ENCODE data around the gene HOXD13.
A peak's percentile ranks its signal among the peaks of the same experiment; 100 is the strongest.

HOXD13 gene

DNA sequence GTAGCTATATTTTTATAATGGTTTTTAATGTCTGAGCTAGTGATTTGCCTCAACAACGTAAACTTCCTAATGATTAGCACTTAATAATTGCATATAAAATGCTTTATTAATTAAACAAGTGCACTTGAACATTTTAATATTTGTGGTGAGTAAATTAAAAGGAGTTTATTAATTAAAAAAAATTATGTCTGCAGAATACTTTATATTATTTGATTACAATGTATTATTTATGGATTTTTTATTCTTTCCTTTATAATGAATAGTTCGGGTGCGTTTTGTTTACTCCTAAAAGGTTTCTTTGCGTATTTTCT lies 39.3 kb downstream of the HOXD13 start:
- H3K27me3 ChIP-seq (ENCODE audit: insufficient read depth, low read length) = peaks cover 100% of the 10 kb centered on the region
- H3K9ac ChIP-seq (ENCODE audit: low read depth, low read length) = no peak overlapping the region
- H3K9me3 ChIP-seq (ENCODE audit: insufficient read depth, low read depth, low read length) = no peaks in the 10 kb centered on the region
- peaks cover 16% of the 10 kb centered on the region; the same call in 1 of the 2 replicates for H3K4me1 ChIP-seq (ENCODE audit: insufficient read depth, low read length)
- H3K4me3 ChIP-seq (ENCODE audit: low read length) = no peak overlapping the region
- 26% methylated on average over 3 of the region's 4 CpGs for WGBS
- H3K27ac ChIP-seq (ENCODE audit: low read depth, low read length) = no peak overlapping the region
- H3K36me3 ChIP-seq (ENCODE audit: insufficient read depth, low read length) = no peaks in the 10 kb centered on the region

DNA sequence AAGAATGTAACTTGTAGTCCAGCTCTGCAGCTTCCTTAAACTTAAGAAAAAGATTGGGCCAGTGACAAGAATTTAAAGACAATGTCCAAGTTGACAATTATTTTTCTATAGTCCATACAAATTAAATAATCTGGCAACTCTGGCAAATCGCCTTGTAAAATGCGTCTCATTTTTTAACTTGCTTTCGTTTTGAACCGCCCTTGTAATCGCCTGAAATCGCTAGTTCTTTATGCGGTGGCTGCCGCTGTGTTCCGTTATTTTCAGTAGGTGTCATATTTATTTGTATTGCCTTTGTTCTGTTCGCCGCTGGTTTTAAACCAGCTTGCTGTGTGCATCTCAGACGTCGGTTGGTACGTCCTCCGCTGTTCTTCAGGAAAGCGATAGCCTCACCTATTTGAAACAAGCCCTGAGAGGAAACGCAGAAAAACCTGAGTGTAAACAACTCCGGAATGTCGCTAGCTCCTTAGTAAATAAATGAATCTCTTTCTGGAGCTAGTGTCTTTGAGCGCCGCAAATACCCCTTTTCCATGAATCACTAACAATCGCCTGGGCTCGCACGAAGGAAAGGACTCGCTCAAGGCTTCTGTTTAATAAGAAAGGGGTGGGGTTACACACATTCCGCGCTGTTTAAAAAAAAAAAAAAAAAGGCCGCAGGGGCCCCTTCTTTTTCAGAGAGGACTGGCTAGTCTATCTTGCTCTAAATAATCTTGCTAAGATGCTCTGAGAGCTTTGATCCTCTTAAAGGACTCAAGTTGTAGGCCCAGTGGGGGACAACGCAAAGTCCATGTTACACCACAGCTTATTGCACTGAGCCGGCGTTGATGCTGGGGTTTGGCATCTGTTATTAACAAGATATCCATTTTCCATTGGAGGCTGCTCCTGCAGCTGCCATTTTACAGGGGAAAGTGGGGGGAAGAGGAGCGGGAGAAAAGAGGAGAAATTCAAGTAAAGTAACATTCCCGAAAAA lies 40.0 kb downstream of the HOXD13 start:
- H3K27me3 ChIP-seq (ENCODE audit: insufficient read depth, low read length) = peaks cover 100% of the 10 kb centered on the region
- H3K36me3 ChIP-seq (ENCODE audit: insufficient read depth, low read length) = no peaks in the 10 kb centered on the region
- peaks cover 16% of the 10 kb centered on the region; the same call in 1 of the 2 replicates for H3K4me1 ChIP-seq (ENCODE audit: insufficient read depth, low read length)
- 2% methylated on average over 32 of the region's 33 CpGs for WGBS
- H3K9ac ChIP-seq (ENCODE audit: low read depth, low read length) = no peak overlapping the region
- no peak overlapping the region for H3K27ac ChIP-seq (ENCODE audit: low read depth, low read length)
- no peak overlapping the region for H3K4me3 ChIP-seq (ENCODE audit: low read length)
- H3K9me3 ChIP-seq (ENCODE audit: insufficient read depth, low read depth, low read length) = no peaks in the 10 kb centered on the region

DNA sequence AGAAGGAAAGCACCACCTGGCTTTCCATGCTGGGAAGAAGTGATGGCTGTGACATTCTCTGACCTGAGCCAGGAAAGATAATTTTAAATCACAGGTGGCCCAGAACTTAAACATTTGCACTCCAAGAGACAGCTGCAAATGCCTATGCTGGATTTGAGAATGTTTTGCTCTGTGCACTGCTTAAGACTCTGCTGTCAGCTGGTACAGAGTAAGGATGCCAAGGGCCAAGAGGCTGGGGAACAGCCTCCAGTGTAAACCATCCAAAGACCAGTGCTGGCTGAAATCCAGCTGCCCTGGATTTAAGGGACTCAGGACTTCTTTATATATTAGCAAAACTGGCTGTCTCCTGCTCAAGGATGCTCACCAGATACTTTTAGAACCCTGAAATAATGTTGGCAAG lies 40.9 kb downstream of the HOXD13 start:
- Histone ChIP-seq H3K27me3 (ENCODE audit: insufficient read depth, low read length) (peaks cover 100% of the 10 kb centered on the region), H3K4me3 (ENCODE audit: low read length) (no peak overlapping the region), H3K36me3 (ENCODE audit: insufficient read depth, low read length) (no peaks in the 10 kb centered on the region), H3K4me1 (ENCODE audit: insufficient read depth, low read length) (peaks cover 10% of the 10 kb centered on the region; the same call in 1 of the 2 replicates), H3K9ac (ENCODE audit: low read depth, low read length) (no peak overlapping the region), H3K9me3 (ENCODE audit: insufficient read depth, low read depth, low read length) (no peaks in the 10 kb centered on the region), H3K27ac (ENCODE audit: low read depth, low read length) (no peak overlapping the region)

DNA sequence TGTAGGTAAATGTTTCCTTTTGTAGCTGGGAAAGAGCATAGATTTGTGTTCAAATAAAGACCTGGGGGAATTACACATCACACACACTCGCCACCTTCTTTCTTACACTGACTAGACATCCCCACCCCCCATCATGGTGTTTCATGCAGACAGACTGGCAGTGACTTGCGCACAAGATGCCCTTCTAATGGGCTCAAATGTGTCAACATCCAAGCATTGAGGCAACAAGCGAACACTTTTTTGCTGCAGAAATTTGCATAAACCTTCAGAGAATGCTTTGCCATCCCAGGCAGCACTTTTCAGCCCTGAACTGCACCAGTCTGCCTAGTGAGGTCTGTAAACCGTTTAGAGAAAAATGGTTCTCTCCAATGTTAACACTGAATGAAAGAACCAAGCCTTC lies 41.5 kb downstream of the HOXD13 start:
- peaks cover 100% of the 10 kb centered on the region for H3K27me3 ChIP-seq (ENCODE audit: insufficient read depth, low read length)

DNA sequence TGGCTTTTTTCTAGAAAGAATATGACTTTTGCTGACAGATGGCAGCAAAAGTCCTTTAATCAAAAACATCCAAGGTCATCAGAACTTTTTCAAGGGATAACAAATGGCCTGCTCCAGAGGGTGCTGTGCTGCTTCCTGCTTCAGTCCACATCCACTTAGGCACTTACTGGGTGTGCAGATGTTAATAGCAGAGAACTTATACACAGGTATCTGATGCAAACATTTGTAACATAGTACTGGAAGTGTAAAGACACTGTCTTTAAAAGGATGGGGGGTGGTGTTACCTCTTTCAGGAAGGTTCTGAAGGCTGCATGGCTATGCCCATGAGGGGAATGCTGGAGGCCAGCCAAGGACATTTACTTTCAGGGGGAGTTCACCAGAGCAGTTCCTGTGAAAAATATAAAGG lies 42.5 kb downstream of the HOXD13 start:
- no peak overlapping the region for H3K4me3 ChIP-seq (ENCODE audit: low read length)
- H3K36me3 ChIP-seq (ENCODE audit: insufficient read depth, low read length) = no peaks in the 10 kb centered on the region
- H3K27me3 ChIP-seq (ENCODE audit: insufficient read depth, low read length) = peaks cover 100% of the 10 kb centered on the region
- H3K4me1 ChIP-seq (ENCODE audit: insufficient read depth, low read length) = peaks cover 3% of the 10 kb centered on the region; the same call in 1 of the 2 replicates
- no peak overlapping the region for H3K9ac ChIP-seq (ENCODE audit: low read depth, low read length)
- H3K27ac ChIP-seq (ENCODE audit: low read depth, low read length) = no peak overlapping the region
- H3K9me3 ChIP-seq (ENCODE audit: insufficient read depth, low read depth, low read length) = no peaks in the 10 kb centered on the region

More for the DNA sequence above, 41.5 kb downstream of the HOXD13 start:
- Histone ChIP-seq H3K9me3 (ENCODE audit: insufficient read depth, low read depth, low read length) (no peaks in the 10 kb centered on the region), H3K27ac (ENCODE audit: low read depth, low read length) (no peak overlapping the region), H3K4me3 (ENCODE audit: low read length) (no peak overlapping the region), H3K36me3 (ENCODE audit: insufficient read depth, low read length) (no peaks in the 10 kb centered on the region), H3K9ac (ENCODE audit: low read depth, low read length) (no peak overlapping the region), H3K4me1 (ENCODE audit: insufficient read depth, low read length) (peaks cover 6% of the 10 kb centered on the region; the same call in 1 of the 2 replicates)
- WGBS = 9% methylated on average over 4 of the region's 4 CpGs

DNA sequence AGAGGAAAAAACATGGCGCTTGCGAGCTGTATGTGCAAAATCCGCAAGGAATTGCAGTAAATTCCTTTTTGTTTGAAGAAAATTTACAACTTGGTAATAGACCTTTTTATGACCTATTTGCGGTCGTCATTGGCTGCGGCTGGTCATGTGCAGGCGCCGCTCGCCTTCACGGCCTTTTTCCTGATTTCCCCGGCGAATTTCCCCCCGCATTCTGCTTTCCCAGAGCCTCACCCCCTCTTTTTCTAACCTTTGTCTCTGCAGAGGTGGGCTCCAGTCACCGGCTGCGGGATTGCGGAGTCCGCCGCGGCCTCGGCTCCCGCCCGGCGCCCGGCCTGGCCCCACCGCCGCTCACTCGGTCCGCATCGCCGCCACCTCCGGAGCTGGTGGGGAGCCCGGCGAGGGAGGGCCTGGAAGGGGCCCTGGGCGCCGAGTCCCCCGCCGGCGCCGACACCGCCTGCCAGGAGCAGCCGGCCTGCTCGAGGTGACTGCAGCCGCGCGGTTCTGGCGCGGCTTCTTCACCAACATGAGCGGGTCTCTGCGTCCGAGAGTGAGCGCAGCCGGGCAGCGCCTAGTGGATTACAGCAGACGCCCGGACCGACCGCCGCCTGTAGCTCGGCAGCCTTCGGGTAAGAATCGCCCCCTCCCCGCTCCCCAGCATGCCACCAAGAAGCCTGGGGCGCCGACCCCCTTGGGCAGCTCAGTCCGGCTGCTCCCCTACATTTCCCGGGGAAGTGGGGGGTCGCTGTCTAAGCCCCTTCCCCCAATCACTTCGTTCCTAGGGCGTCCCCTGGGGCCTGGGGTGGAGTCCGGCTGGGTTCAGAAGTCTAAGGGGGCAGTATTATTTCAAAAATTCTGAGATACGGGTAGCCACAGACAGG lies 44.1 kb downstream of the HOXD13 start:
- Histone ChIP-seq H3K27me3 (ENCODE audit: insufficient read depth, low read length) (peaks cover 100% of the 10 kb centered on the region), H3K36me3 (ENCODE audit: insufficient read depth, low read length) (no peaks in the 10 kb centered on the region), H3K9me3 (ENCODE audit: insufficient read depth, low read depth, low read length) (no peaks in the 10 kb centered on the region), H3K4me3 (ENCODE audit: low read length) (peak overlapping the region; percentile 47), H3K9ac (ENCODE audit: low read depth, low read length) (no peak overlapping the region), H3K27ac (ENCODE audit: low read depth, low read length) (no peak overlapping the region), H3K4me1 (ENCODE audit: insufficient read depth, low read length) (peaks cover 3% of the 10 kb centered on the region; the same call in 1 of the 2 replicates)
- WGBS = 2% methylated on average over 71 of the region's 71 CpGs

DNA sequence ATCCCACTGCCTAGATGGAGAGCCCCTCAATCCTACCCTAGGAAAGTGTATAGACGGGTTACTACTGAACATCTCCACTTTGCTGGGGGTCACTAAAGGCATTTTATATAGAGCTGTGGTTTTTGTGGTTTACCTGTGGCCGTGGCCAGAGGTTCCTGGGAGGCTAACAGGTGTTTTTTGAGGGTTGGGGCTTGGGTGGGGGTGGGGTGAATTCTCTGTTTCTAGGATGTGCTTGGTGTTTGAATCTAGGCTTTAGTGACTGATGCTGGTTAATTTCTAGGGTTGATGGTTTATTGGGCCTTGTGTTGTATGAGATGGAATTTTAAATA lies 44.7 kb downstream of the HOXD13 start:
- WGBS = 14% methylated on average over 2 of the region's 2 CpGs
- Histone ChIP-seq H3K27me3 (ENCODE audit: insufficient read depth, low read length) (peaks cover 100% of the 10 kb centered on the region), H3K4me1 (ENCODE audit: insufficient read depth, low read length) (peaks cover 3% of the 10 kb centered on the region; the same call in 1 of the 2 replicates), H3K4me3 (ENCODE audit: low read length) (no peak overlapping the region), H3K9me3 (ENCODE audit: insufficient read depth, low read depth, low read length) (no peaks in the 10 kb centered on the region), H3K36me3 (ENCODE audit: insufficient read depth, low read length) (no peaks in the 10 kb centered on the region), H3K27ac (ENCODE audit: low read depth, low read length) (no peak overlapping the region), H3K9ac (ENCODE audit: low read depth, low read length) (no peak overlapping the region)

DNA sequence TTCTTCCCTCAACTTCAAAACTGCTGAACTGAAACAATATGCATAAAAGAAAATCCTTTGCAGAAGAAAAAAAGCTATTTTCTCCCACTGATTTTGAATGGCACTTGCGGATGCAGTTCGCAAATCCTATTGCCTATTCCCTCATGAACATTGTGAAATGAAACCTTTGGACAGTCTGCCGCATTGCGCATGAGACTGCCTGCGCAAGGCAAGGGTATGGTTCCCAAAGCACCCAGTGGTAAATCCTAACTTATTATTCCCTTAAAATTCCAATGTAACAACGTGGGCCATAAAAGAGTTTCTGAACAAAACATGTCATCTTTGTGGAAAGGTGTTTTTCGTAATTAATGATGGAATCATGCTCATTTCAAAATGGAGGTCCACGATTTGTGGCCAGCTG lies 45.4 kb downstream of the HOXD13 start:
- no peak overlapping the region for H3K4me3 ChIP-seq (ENCODE audit: low read length)
- WGBS = 72% methylated on average over 8 of the region's 8 CpGs
- H3K27ac ChIP-seq (ENCODE audit: low read depth, low read length) = no peak overlapping the region
- H3K9ac ChIP-seq (ENCODE audit: low read depth, low read length) = no peak overlapping the region
- no peaks in the 10 kb centered on the region for H3K36me3 ChIP-seq (ENCODE audit: insufficient read depth, low read length)
- no peaks in the 10 kb centered on the region; the same call in 1 of the 2 replicates for H3K4me1 ChIP-seq (ENCODE audit: insufficient read depth, low read length)
- peaks cover 100% of the 10 kb centered on the region for H3K27me3 ChIP-seq (ENCODE audit: insufficient read depth, low read length)
- no peaks in the 10 kb centered on the region for H3K9me3 ChIP-seq (ENCODE audit: insufficient read depth, low read depth, low read length)

DNA sequence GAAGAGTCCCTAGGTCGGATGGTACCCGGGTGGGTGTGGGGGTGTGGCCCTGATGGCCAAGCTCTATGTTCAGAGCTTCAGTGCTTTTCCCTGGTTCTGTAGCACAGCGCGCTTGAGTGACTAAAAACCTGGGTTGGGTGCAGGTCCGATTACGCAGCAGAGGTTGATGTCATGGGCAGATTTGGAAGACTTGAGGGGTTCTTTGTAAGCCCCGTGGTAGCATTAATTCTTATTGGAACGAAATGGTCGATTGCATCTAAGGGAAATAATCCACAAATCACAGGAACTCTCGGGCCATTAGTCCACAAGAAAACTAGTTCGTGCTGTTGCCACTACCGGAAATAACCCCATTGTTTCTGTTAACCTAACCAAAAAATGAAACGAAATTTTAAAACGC lies 46.0 kb downstream of the HOXD13 start:
- H3K4me3 ChIP-seq (ENCODE audit: low read length) = no peak overlapping the region
- WGBS = 64% methylated on average over 14 of the region's 14 CpGs
- H3K27me3 ChIP-seq (ENCODE audit: insufficient read depth, low read length) = peaks cover 100% of the 10 kb centered on the region

DNA sequence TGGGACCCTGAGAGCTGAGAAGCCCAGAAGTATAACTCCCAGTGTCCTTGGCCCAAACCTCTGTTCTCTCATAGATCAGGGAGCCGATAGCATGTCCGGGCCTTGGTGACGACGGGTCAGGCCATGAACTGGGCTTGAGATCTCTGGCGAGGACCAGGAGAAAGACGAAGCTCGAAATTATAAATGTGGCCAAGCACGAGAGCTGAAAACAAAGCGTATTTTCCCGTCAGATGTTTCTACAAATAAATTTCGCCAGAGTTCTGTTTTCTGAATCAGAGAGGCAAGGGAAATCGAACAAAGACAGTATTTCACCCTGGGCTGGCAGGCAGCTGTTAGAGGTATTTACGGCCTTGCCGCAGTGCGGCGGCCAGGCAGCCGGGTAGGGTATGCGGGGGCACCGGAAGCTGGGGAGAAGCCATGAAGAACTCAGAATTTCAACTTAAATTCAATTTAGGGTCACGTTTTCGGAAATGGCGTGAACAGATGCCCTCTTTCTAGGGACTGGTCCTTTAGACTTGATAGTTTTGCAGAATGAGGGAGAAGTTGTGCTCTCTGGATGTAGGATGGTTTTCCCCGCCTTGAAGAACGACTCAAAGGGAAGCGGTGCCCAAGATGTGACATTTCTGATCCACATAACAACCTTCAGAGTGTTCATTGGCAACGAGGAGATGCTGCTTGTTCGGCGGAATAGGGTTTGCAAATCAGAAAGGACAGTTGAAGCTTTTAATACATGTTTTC lies 46.6 kb downstream of the HOXD13 start:
- Histone ChIP-seq H3K9me3 (ENCODE audit: insufficient read depth, low read depth, low read length) (no peaks in the 10 kb centered on the region), H3K27me3 (ENCODE audit: insufficient read depth, low read length) (peaks cover 100% of the 10 kb centered on the region), H3K27ac (ENCODE audit: low read depth, low read length) (no peak overlapping the region), H3K9ac (ENCODE audit: low read depth, low read length) (no peak overlapping the region), H3K36me3 (ENCODE audit: insufficient read depth, low read length) (no peaks in the 10 kb centered on the region), H3K4me3 (ENCODE audit: low read length) (no peak overlapping the region), H3K4me1 (ENCODE audit: insufficient read depth, low read length) (no peaks in the 10 kb centered on the region; the same call in 1 of the 2 replicates)
- 74% methylated on average over 28 of the region's 28 CpGs for WGBS

More for the DNA sequence above, 46.0 kb downstream of the HOXD13 start:
- no peaks in the 10 kb centered on the region; the same call in 1 of the 2 replicates for H3K4me1 ChIP-seq (ENCODE audit: insufficient read depth, low read length)
- no peak overlapping the region for H3K9ac ChIP-seq (ENCODE audit: low read depth, low read length)
- no peaks in the 10 kb centered on the region for H3K9me3 ChIP-seq (ENCODE audit: insufficient read depth, low read depth, low read length)
- H3K27ac ChIP-seq (ENCODE audit: low read depth, low read length) = no peak overlapping the region
- no peaks in the 10 kb centered on the region for H3K36me3 ChIP-seq (ENCODE audit: insufficient read depth, low read length)

Measured in HUES64 (cell line).